IMR-90 (cell line): ENCODE measurements around the gene FAM124A. TPM values are rescaled to one million over a fixed set of nuclear protein-coding genes. Genes with fewer than 3 reads are reported as not detected.

Experiments used
- ATAC-seq: fragments of 200-7000 bp; cut with Tn5 transposase; 2 replicates; pipeline ENCODE4 v1.9.1; 2020; ENCODE audit warnings: low read depth, mild to moderate bottlenecking, moderate library complexity
- BruUV-seq: library from RNA; stranded (reverse); fragments of 400-500 nt; replicated peaks from 2 replicates; lab custom pipeline; 2021; lab: Mats Ljungman, UMichigan
- CTCF ChIA-PET: fragments of 300-600 bp; formaldehyde crosslinking; extraction: SDS; loops from one replicate; lab custom pipeline; 2021; ENCODE audit warnings: antibody characterized with exemption; lab: Yijun Ruan, JAX
- POLR2A ChIA-PET: fragments of 300-600 bp; sonication (Branson Sonifier 250); formaldehyde crosslinking; loops from one replicate; lab custom pipeline; 2022; ENCODE audit warnings: antibody characterized with exemption; ENCODE audit not compliant: unreplicated experiment; lab: Charles Lee
- DNase-seq: peaks from one replicate; pipeline ENCODE4 v3.0.0; 2013
- H2AFZ ChIP-seq: replicated peaks from 2 replicates; pipeline ENCODE3; 2013; ENCODE audit warnings: low read length, mild to moderate bottlenecking; ENCODE audit not compliant: poor library complexity
- H2AK5ac ChIP-seq: 2 replicates; pipeline ENCODE4 v1.6.1; 2013; ENCODE audit warnings: low read depth, low read length, inconsistent platforms
- H2AK9ac ChIP-seq: replicated peaks from 2 replicates; pipeline ENCODE3; 2013; ENCODE audit warnings: mild to moderate bottlenecking, low read depth, low read length, moderate library complexity; ENCODE audit not compliant: poor library complexity
- H2BK120ac ChIP-seq: 2 replicates; pipeline ENCODE4 v1.6.1; 2013; ENCODE audit warnings: low read depth, low read length, inconsistent platforms
- H2BK15ac ChIP-seq: 3 replicates; pipeline ENCODE4 v1.6.1; 2013; ENCODE audit warnings: low read depth, low read length, inconsistent platforms
- H2BK20ac ChIP-seq: 2 replicates; pipeline ENCODE4 v1.6.1; 2013; ENCODE audit warnings: low read depth, mild to moderate bottlenecking, inconsistent platforms, low read length, moderate library complexity
- H2BK5ac ChIP-seq: 2 replicates; pipeline ENCODE4 v1.6.1; 2013; ENCODE audit warnings: mild to moderate bottlenecking, low read depth, low read length, inconsistent platforms; ENCODE audit not compliant: poor library complexity, severe bottlenecking
- H3K14ac ChIP-seq: replicated peaks from 2 replicates; pipeline ENCODE4 v1.6.1; 2013; ENCODE audit warnings: low read depth, low read length, inconsistent platforms
- H3K18ac ChIP-seq: 2 replicates; pipeline ENCODE4 v1.6.1; 2013; ENCODE audit warnings: low read depth, low read length, control low read depth
- H3K23ac ChIP-seq: 2 replicates; pipeline ENCODE4 v1.6.1; 2013; ENCODE audit warnings: low read depth, low read length, inconsistent platforms
- H3K27ac ChIP-seq: 2 replicates; pipeline ENCODE4 v1.5.1; 2013; ENCODE audit warnings: mild to moderate bottlenecking, control low read depth, low read length; ENCODE audit not compliant: insufficient read depth
- H3K27me3 ChIP-seq: 2 replicates; pipeline ENCODE4 v1.6.1; 2013; ENCODE audit warnings: low read length; ENCODE audit not compliant: control insufficient read depth, insufficient read depth
- H3K36me3 ChIP-seq: 2 replicates; pipeline ENCODE4 v1.6.1; 2013; ENCODE audit warnings: low read length, mixed read lengths; ENCODE audit not compliant: control insufficient read depth, insufficient read depth
- H3K4ac ChIP-seq: 2 replicates; pipeline ENCODE4 v1.6.1; 2013; ENCODE audit warnings: low read depth, low read length, inconsistent platforms
- H3K4me1 ChIP-seq: 2 replicates; pipeline ENCODE4 v1.6.1; 2013; ENCODE audit warnings: low read length, mixed read lengths; ENCODE audit not compliant: control insufficient read depth, insufficient read depth
- H3K4me2 ChIP-seq: 2 replicates; pipeline ENCODE4 v1.6.1; 2013; ENCODE audit warnings: low read depth, mild to moderate bottlenecking, control low read depth, low read length, moderate library complexity
- H3K4me3 ChIP-seq: 2 replicates; pipeline ENCODE4 v1.5.1; 2013; ENCODE audit warnings: low read depth, mild to moderate bottlenecking, control low read depth, low read length, moderate library complexity; ENCODE audit not compliant: insufficient read depth
- H3K56ac ChIP-seq: 2 replicates; pipeline ENCODE4 v1.6.1; 2013; ENCODE audit warnings: low read length, inconsistent platforms; ENCODE audit not compliant: insufficient read depth; ENCODE audit errors: extremely low read depth
- H3K79me1 ChIP-seq, 2 experiments: 2 replicates each; pipeline ENCODE4 v1.6.1; 2013; ENCODE audit warnings: low read length in 2 of 2, inconsistent platforms in 1 of 2, low read depth in 1 of 2
- H3K9ac ChIP-seq: 2 replicates; pipeline ENCODE4 v1.6.1; 2013; ENCODE audit warnings: low read depth, low read length, control low read depth
- H3K9me1 ChIP-seq: 2 replicates; pipeline ENCODE4 v1.6.1; 2013; ENCODE audit warnings: low read length, inconsistent platforms; ENCODE audit not compliant: insufficient read depth
- H3K9me3 ChIP-seq: 2 replicates; pipeline ENCODE4 v1.6.1; 2013; ENCODE audit warnings: low read length; ENCODE audit not compliant: control insufficient read depth, insufficient read depth
- H4K20me1 ChIP-seq: 2 replicates; pipeline ENCODE4 v1.6.1; 2013; ENCODE audit warnings: low read length, inconsistent platforms; ENCODE audit not compliant: insufficient read depth
- H4K5ac ChIP-seq: 2 replicates; pipeline ENCODE4 v1.6.1; 2013; ENCODE audit warnings: mild to moderate bottlenecking, low read depth, low read length, control low read depth
- H4K8ac ChIP-seq, 2 experiments: 2 replicates each; pipeline ENCODE4 v1.6.1; 2013; ENCODE audit warnings: low read depth in 2 of 2, low read length in 2 of 2, control low read depth in 1 of 2, inconsistent platforms in 1 of 2
- H4K91ac ChIP-seq: 2 replicates; pipeline ENCODE4 v1.6.1; 2013; ENCODE audit warnings: low read depth, low read length, inconsistent platforms; ENCODE audit not compliant: insufficient read depth
- BHLHE40 ChIP-seq: fragments of 150-350 bp; IDR thresholded peaks from 2 replicates; pipeline ENCODE4 v1.6.1; 2016; ENCODE audit warnings: mild to moderate bottlenecking, low read depth, low read length
- CEBPB ChIP-seq: IDR thresholded peaks from 2 replicates; pipeline ENCODE4 v1.6.1; 2012; ENCODE audit warnings: low read depth, low read length, improper control_type of control experiment
- CHD1 ChIP-seq: IDR thresholded peaks from 2 replicates; pipeline ENCODE4 v1.6.1; 2012; ENCODE audit warnings: low read depth, low read length, improper control_type of control experiment
- FOS ChIP-seq: fragments of 150-350 bp; IDR thresholded peaks from 2 replicates; pipeline ENCODE4 v1.6.1; 2016; ENCODE audit warnings: low read depth, low read length
- MAFK ChIP-seq: IDR thresholded peaks from 2 replicates; pipeline ENCODE4 v1.6.1; 2012; ENCODE audit warnings: low read depth, low read length, improper control_type of control experiment
- MAZ ChIP-seq: IDR thresholded peaks from 2 replicates; pipeline ENCODE4 v1.6.1; 2012; ENCODE audit warnings: low read depth, mild to moderate bottlenecking, low read length, improper control_type of control experiment, moderate library complexity, borderline replicate concordance
- MXI1 ChIP-seq: IDR thresholded peaks from 2 replicates; pipeline ENCODE4 v1.6.1; 2012; ENCODE audit warnings: low read depth, mild to moderate bottlenecking, low read length, moderate library complexity, borderline replicate concordance
- NFE2L2 ChIP-seq: fragments of 150-350 bp; IDR thresholded peaks from 2 replicates; pipeline ENCODE4 v1.6.1; 2016; ENCODE audit warnings: low read depth, mild to moderate bottlenecking, low read length
- POLR2A ChIP-seq: IDR thresholded peaks from 2 replicates; pipeline ENCODE4 v1.6.1; 2012; ENCODE audit warnings: mild to moderate bottlenecking, low read depth, low read length
- RAD21 ChIP-seq: IDR thresholded peaks from 2 replicates; pipeline ENCODE4 v1.6.1; 2012; ENCODE audit warnings: low read length, improper control_type of control experiment
- RCOR1 ChIP-seq: IDR thresholded peaks from 2 replicates; pipeline ENCODE4 v1.6.1; 2012; ENCODE audit warnings: mild to moderate bottlenecking, low read length, improper control_type of control experiment; ENCODE audit not compliant: insufficient replicate concordance
- RFX5 ChIP-seq: IDR thresholded peaks from 2 replicates; pipeline ENCODE4 v1.8.0; 2012; ENCODE audit warnings: low read depth, mild to moderate bottlenecking, low read length, moderate library complexity
- SMC3 ChIP-seq: fragments of 150-350 bp; IDR thresholded peaks from 2 replicates; pipeline ENCODE4 v1.6.1; 2016; ENCODE audit warnings: low read depth, mild to moderate bottlenecking, antibody characterized with exemption, low read length, moderate library complexity
- WGBS, 2 experiments: methylation state at CpG; one replicate each; pipeline versions ENCODE4 v1.1.5 to v1.1.7; 2013; ENCODE audit warnings: missing lambda C conversion rate in 2 of 2; ENCODE audit not compliant: insufficient read length in 1 of 2; ENCODE audit errors: extremely low coverage in 2 of 2; 5-methylcytosine and 5-hydroxymethylcytosine counted together
- dilution Hi-C: fragments of 300-500 bp; cut with HindIII; formaldehyde crosslinking; loops from one replicate; pipeline ENCODE4 v1.14.3; 2018; ENCODE audit warnings: low sequenced_read_pairs; ENCODE audit not compliant: unreplicated experiment
- in situ Hi-C: fragments of 300-500 bp; cut with MboI; formaldehyde crosslinking; loops from 3 replicates; pipeline ENCODE4 v1.14.3; 2019; ENCODE audit warnings: low sequenced_read_pairs, inconsistent platforms, mixed read lengths
- intact Hi-C: fragments of 100-400 bp; cut with micrococcal nuclease; formaldehyde crosslinking; loops from 2 replicates; pipeline ENCODE4 v1.10.0; 2022
- polyA plus RNA-seq, 3 experiments: library from polyadenylated mRNA; depleted of rRNA; stranded (reverse); fragments of >200 nt; gene quantifications; 2 replicates each; pipeline ENCODE4 v1.2.3, GENCODE V29; 2012; ENCODE audit warnings: low replicate concordance in 1 of 3
- total RNA-seq: library from RNA; depleted of rRNA; stranded (reverse); fragments of >200 nt; gene quantifications from 2 replicates; pipeline ENCODE4 v1.2.3, GENCODE V29; 2012
- TF ChIP-seq, protein P1 (sequence below): conservative IDR thresholded peaks from 2 replicates; pipeline ENCODE4 v1.5.1; 2012; ENCODE audit warnings: mild to moderate bottlenecking, low read depth, low read length, improper control_type of control experiment
- TF ChIP-seq, protein P2 (sequence below): fragments of 150-350 bp; IDR thresholded peaks from 2 replicates; pipeline ENCODE4 v1.6.1; 2016; ENCODE audit warnings: low read depth, mild to moderate bottlenecking, low read length, moderate library complexity, borderline replicate concordance
- TF ChIP-seq, protein P3 (sequence below): fragments of 150-350 bp; IDR thresholded peaks from 2 replicates; pipeline ENCODE4 v1.6.1; 2017; ENCODE audit warnings: mild to moderate bottlenecking, antibody characterized with exemption, low read length, low read depth

FAM124A gene
- total and polyA plus RNA-seq, 2 of the 4 experiments (the other 2 are of a cell fraction) = 0.03 TPM; not detected in 1

DNA sequence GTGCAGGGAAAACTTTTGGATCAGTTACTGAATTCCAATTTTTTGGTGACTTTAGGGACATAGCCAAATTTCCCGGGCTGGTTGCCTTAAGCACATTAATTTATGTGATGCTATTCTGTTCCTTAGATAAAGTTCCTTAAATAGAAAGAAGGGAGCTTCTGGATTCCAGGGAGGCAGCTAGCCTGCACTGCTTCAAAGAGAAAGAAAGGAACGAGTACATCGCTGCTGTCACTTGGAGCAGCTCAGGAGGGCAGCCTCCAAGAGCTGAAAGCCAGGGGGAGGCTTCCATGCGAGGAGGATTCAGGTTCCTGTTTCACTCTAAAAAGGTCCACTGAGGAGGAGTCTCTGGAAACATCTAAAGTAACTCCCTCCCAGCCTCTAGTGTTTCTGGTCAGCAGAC, 55.7 kb downstream of the FAM124A start:
- Histone ChIP-seq H2AFZ (no peak overlapping the region), H3K4ac (no peak overlapping the region), H2BK20ac (no peak overlapping the region), H3K56ac (no peak overlapping the region), H3K36me3 (no peaks in the 10 kb centered on the region), H3K14ac (no peak overlapping the region), H3K4me2 (no peak overlapping the region), H4K91ac (no peak overlapping the region), H2BK15ac (no peak overlapping the region), H2BK120ac (no peak overlapping the region), H3K4me3 (no peak overlapping the region), H2AK5ac (no peak overlapping the region), H3K27me3 (peaks cover 20% of the 10 kb centered on the region), H4K8ac (no peak overlapping the region), H2BK5ac (no peak overlapping the region), H3K27ac (no peak overlapping the region), H3K9me1 (no peaks in the 10 kb centered on the region), H4K5ac (no peak overlapping the region), H3K4me1 (no peaks in the 10 kb centered on the region), H3K9me3 (no peaks in the 10 kb centered on the region), H3K9ac (no peak overlapping the region), H3K79me1 (no peaks in the 10 kb centered on the region), H2AK9ac (no peak overlapping the region), H3K23ac (no peak overlapping the region), H4K20me1 (no peaks in the 10 kb centered on the region), H3K18ac (no peak overlapping the region)
- intact Hi-C loops = no loop called here
- BruUV-seq = no TSS peak
- WGBS, 2 experiments = 73% methylated on average over 2 of the region's 4 CpGs; no CpG with 5 or more reads in 1 of the 2 experiments
- POLR2A ChIA-PET = no interaction called here
- DNase-seq = no peak
- dilution Hi-C loops = no loop called here
- TF ChIP-seq, protein P1, sequence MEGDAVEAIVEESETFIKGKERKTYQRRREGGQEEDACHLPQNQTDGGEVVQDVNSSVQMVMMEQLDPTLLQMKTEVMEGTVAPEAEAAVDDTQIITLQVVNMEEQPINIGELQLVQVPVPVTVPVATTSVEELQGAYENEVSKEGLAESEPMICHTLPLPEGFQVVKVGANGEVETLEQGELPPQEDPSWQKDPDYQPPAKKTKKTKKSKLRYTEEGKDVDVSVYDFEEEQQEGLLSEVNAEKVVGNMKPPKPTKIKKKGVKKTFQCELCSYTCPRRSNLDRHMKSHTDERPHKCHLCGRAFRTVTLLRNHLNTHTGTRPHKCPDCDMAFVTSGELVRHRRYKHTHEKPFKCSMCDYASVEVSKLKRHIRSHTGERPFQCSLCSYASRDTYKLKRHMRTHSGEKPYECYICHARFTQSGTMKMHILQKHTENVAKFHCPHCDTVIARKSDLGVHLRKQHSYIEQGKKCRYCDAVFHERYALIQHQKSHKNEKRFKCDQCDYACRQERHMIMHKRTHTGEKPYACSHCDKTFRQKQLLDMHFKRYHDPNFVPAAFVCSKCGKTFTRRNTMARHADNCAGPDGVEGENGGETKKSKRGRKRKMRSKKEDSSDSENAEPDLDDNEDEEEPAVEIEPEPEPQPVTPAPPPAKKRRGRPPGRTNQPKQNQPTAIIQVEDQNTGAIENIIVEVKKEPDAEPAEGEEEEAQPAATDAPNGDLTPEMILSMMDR = no peak
- TF ChIP-seq, protein P2, sequence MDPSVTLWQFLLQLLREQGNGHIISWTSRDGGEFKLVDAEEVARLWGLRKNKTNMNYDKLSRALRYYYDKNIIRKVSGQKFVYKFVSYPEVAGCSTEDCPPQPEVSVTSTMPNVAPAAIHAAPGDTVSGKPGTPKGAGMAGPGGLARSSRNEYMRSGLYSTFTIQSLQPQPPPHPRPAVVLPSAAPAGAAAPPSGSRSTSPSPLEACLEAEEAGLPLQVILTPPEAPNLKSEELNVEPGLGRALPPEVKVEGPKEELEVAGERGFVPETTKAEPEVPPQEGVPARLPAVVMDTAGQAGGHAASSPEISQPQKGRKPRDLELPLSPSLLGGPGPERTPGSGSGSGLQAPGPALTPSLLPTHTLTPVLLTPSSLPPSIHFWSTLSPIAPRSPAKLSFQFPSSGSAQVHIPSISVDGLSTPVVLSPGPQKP = no peak
- TF ChIP-seq MAFK = no peak
- no peak for TF ChIP-seq FOS
- no peak for TF ChIP-seq SMC3
- TF ChIP-seq RFX5 = no peak
- no peak for TF ChIP-seq MXI1
- no peak for TF ChIP-seq RAD21
- TF ChIP-seq NFE2L2 = no peak
- TF ChIP-seq BHLHE40 = no peak
- TF ChIP-seq, protein P3, sequence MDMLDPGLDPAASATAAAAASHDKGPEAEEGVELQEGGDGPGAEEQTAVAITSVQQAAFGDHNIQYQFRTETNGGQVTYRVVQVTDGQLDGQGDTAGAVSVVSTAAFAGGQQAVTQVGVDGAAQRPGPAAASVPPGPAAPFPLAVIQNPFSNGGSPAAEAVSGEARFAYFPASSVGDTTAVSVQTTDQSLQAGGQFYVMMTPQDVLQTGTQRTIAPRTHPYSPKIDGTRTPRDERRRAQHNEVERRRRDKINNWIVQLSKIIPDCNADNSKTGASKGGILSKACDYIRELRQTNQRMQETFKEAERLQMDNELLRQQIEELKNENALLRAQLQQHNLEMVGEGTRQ = no peak
- TF ChIP-seq MAZ = no peak
- no peak for TF ChIP-seq CHD1
- TF ChIP-seq POLR2A = no peak
- no peak for TF ChIP-seq RCOR1
- no peak for TF ChIP-seq CEBPB
- CTCF ChIA-PET = interaction anchor here (1.7 kb wide), 1 partner anchor 8 kb away, joined by 8 read pairs; no protein-coding TSS in a partner anchor
- no peak for ATAC-seq
- in situ Hi-C loops = no loop called here
